ENCODE results near the gene EXOC5. TPM values are rescaled to one million over a fixed set of nuclear protein-coding genes. Genes with fewer than 3 reads are reported as not detected.
"Not testable (repeated sequence)": the region's sequence is repeated elsewhere in the genome, so short reads cannot be mapped to it uniquely, and the experiment has no call there.

EXOC5 gene
- total and polyA plus RNA-seq, 7 donors: 15.1 to 59.7 (median 47.2) TPM

GRCh38 chr14:57246933-57247657 lies 21.6 kb downstream of the EXOC5 start:
- peaks cover 2 to 37% of the 10 kb centered on the region in 2 donors for H3K36me3 ChIP-seq (ENCODE audit: insufficient read depth in 1 of 2, low read depth in 1 of 2)
- intact Hi-C loops (cut with DNase I): no loop called here
- WGBS, 3 donors: 79 to 85% (median 83%) methylated on average over 2 of the region's 2 CpGs

GRCh38 chr14:57245941-57246340 lies 22.8 kb downstream of the EXOC5 start:
- no peak for TF ChIP-seq CTCF (IDR thresholded peaks at IDR 0.05)
- H3K27ac ChIP-seq: no peak overlapping the region
- H3K36me3 ChIP-seq (ENCODE audit: insufficient read depth in 1 of 2, low read depth in 1 of 2): peaks cover 2 to 38% of the 10 kb centered on the region in 2 donors
- intact Hi-C loops (cut with DNase I): no loop called here
- no peak overlapping the region for H3K4me3 ChIP-seq
- DNase-seq (no peak), ATAC-seq (no peak)
- H3K27me3 ChIP-seq (ENCODE audit: insufficient read depth in 3 of 3, low read length in 2 of 3): no peaks in the 10 kb centered on the region
- H3K9me3 ChIP-seq: no peaks in the 10 kb centered on the region
- no peaks in the 10 kb centered on the region for H3K4me1 ChIP-seq
- WGBS, 3 donors: 85 to 91% (median 90%) methylated on average over 2 of the region's 2 CpGs

More at GRCh38 chr14:57246933-57247657, 21.6 kb downstream of the EXOC5 start:
- H3K9me3 ChIP-seq: no peaks in the 10 kb centered on the region
- no peak for TF ChIP-seq CTCF (IDR thresholded peaks at IDR 0.05)
- no peak for DNase-seq
- no peak for ATAC-seq
- no peak overlapping the region for H3K4me3 ChIP-seq
- H3K27me3 ChIP-seq (ENCODE audit: insufficient read depth in 3 of 3, low read length in 2 of 3): no peaks in the 10 kb centered on the region
- no peak overlapping the region for H3K27ac ChIP-seq
- H3K4me1 ChIP-seq: no peaks in the 10 kb centered on the region

- ATAC-seq: no peak
Measured at GRCh38 chr14:57244106-57244505, 24.6 kb downstream of the EXOC5 start.

GRCh38 chr14:57243320-57243719 lies 25.4 kb downstream of the EXOC5 start:
- Histone ChIP-seq H3K36me3 (ENCODE audit: insufficient read depth in 1 of 2, low read depth in 1 of 2) (peaks cover 2 to 56% of the 10 kb centered on the region in 2 donors), H3K9me3 (no peaks in the 10 kb centered on the region), H3K27ac (no peak overlapping the region), H3K4me1 (no peaks in the 10 kb centered on the region), H3K27me3 (ENCODE audit: insufficient read depth in 3 of 3, low read length in 2 of 3) (no peaks in the 10 kb centered on the region), H3K4me3 (no peak overlapping the region)
- intact Hi-C loops (cut with DNase I): no loop called here
- ATAC-seq (no peak), DNase-seq (no peak)
- no peak for TF ChIP-seq CTCF (IDR thresholded peaks at IDR 0.05)

More at GRCh38 chr14:57244106-57244505, 24.6 kb downstream of the EXOC5 start:
- Histone ChIP-seq H3K9me3 (no peaks in the 10 kb centered on the region), H3K4me3 (no peak overlapping the region), H3K4me1 (no peaks in the 10 kb centered on the region), H3K27ac (no peak overlapping the region), H3K27me3 (ENCODE audit: insufficient read depth in 3 of 3, low read length in 2 of 3) (no peaks in the 10 kb centered on the region), H3K36me3 (ENCODE audit: insufficient read depth in 1 of 2, low read depth in 1 of 2) (peaks cover 2 to 48% of the 10 kb centered on the region in 2 donors)
- WGBS, 3 donors: 50 to 57% (median 55%) methylated on average over 2 of the region's 2 CpGs
- TF ChIP-seq CTCF (IDR thresholded peaks at IDR 0.05): no peak
- no peak for DNase-seq
- intact Hi-C loops (cut with DNase I): no loop called here

GRCh38 chr14:57240115-57240514 lies 28.6 kb downstream of the EXOC5 start:
- H3K27ac ChIP-seq; H3K4me1 ChIP-seq; H3K9me3 ChIP-seq; ATAC-seq; intact Hi-C loops (cut with DNase I); H3K4me3 ChIP-seq; DNase-seq; H3K27me3 ChIP-seq (ENCODE audit: insufficient read depth in 3 of 3, low read length in 2 of 3): not testable (repeated sequence)
- H3K36me3 ChIP-seq (ENCODE audit: insufficient read depth in 1 of 2, low read depth in 1 of 2): peaks cover 0 to 69% of the 10 kb centered on the region in 2 donors
- WGBS, 3 donors: 96 to 97% (median 96%) methylated on average over 7 of the region's 7 CpGs

All from psoas muscle (tissue), 8 donors.